ENCODE results near the gene TRMT2A.

GRCh38 chr22:20105456-20106204 lies 11.4 kb downstream of the TRMT2A start:
- TF ChIP-seq CTCF (conservative IDR thresholded peaks at IDR 0.05; ENCODE audit: low read length) (no peak), EZH2phosphoT487 (IDR thresholded peaks at IDR 0.05; ENCODE audit: borderline replicate concordance) (no peak)

Data from Loucy (cell line).